HG03097 (cell line): ENCODE data around the gene ANP32A.
A peak's percentile ranks its signal among the peaks of the same experiment; 100 is the strongest.

Source experiments
- ATAC-seq: cut with Tn5 transposase; IDR thresholded peaks from one replicate; pipeline ENCODE4 v1.9.1; 2021; ENCODE audit not compliant: unreplicated experiment, low FRiP score

ANP32A gene

GRCh38 chr15:68800875-68801274 is 19.8 kb downstream of the ANP32A start:
- no peak for ATAC-seq

DNA sequence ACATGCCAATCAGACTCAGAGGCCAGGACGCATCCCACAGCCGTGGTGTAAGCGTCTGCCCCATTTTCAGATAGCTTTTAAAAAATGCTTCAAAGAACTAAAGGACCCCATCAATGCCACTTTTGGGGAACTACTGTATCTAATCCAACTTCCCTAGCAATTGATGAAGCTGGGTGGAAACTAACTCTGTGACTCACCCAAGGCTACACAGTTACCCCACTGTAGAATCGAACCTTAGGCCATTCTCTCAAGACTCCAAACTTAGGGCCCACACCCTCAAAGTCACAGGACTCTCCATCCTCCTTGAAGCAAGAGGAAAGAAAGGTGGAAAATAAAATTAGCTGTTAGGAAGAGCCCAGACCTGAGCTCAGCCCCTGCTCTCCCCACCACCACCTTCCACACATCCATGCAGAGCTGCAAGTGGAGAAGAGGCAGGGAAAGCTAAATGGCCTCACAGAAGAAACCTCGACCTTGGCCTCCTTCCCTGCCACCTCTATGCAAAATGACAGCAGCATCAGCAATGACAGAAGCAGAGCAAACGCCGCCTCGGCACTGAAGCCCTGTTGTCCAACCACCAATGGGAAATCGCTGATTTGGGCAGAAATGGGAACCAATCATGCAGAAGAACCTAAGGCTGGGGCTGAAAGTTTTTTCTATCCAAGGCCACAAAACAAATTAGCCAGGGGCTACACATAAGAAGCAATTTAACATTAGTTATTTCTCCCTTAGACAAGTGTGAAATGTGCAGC is 22.2 kb downstream of the ANP32A start:
- ATAC-seq, result no peak

GRCh38 chr15:68797599-68798345 is 22.9 kb downstream of the ANP32A start:
- ATAC-seq, result no peak

GRCh38 chr15:68797191-68797590 is 23.5 kb downstream of the ANP32A start:
- no peak for ATAC-seq

GRCh38 chr15:68796576-68796975 is 24.1 kb downstream of the ANP32A start:
- ATAC-seq, result no peak

DNA sequence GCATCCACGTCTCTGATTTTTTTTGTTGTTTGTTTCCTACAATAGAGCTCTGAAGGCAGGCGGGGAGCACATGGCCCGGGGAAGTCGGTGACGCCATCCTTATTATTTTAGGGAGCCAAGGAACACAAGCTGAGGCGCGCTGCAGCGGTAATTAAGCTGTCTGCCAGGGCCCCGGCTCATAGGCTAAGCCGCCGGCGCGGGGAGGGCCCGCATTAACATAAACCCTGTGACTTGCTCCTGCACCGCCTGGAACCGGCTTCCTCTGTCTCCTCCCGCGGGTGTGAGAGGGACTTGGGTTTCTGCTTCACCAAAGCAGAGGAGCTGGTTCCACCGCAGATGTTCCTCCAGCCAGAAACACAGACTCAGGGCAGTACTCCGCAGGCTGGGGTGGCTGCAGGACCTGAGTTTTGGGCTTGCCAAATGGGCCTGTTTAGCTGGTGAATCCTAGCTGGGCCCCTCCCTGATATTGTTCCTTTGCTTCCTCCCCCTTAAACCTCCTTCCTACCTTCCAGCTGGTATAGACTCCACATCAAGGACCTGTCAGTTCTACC is 25.3 kb downstream of the ANP32A start:
- ATAC-seq, result no peak

- no peak for ATAC-seq
These were observed 25.8 kb downstream of the ANP32A start for GRCh38 chr15:68794863-68795262.

DNA sequence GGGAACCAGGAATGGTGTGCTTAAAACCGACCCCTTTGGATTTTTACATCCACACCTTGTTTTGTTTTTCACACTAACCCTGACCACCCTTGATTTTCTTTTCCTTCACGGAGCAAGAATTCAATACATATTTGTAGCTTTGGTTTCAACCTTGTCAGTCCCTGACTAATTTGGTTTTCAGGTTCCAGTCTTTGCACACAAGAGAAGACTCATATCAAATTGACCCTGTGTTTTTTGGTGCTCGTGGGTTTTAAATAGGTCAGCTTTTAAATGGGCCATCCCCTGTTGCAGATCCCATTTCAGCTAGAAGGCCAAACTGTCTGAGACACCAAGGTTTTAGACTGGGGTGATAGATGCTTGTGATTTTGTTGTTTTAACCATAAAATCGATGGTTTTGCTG is 26.4 kb downstream of the ANP32A start:
- no peak for ATAC-seq

- ATAC-seq, result no peak
These were observed 26.9 kb downstream of the ANP32A start for GRCh38 chr15:68793776-68794175.

DNA sequence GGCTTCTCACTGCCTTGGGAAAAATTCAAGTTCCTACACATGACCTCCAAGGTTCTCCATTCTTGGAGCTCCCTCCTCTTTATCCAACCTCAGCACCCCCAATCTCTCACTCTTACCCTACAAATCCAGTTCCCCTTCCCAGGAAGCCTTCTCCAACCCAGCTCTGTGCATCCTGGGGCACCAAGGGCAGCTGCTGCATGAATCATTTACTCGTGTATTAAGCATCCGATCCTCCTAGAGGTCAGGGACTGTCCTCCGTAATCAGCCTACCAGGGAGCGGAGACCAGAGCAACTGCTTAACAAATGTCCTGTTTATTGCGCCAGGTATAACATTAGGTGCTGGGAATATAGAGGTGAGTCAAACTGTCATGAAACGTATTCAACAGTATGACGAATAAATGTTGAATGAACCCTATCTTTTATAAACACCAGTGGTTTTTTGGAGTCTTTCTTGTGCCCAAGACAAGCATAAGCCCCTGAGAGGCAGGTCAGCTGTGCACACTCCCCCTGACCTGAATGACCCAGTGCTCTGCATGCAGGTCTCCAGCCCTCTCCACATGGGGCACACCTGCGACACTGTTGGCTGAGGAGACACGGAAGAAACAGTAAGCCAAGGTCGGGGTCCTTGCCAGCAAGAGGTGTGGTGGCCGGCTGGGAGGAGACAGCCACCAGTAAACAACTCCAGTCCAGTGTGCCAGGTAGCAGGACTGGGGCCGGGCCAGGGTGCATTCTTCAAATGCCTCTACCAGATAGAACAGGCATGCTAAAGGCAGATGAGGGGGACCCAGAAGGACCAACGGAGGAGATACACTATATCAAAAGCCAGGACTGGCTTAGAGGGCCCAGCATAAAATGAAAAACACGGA is 27.6 kb downstream of the ANP32A start:
- no peak for ATAC-seq

- ATAC-seq, result peak; percentile 45
These were observed 29.0 kb downstream of the ANP32A start for GRCh38 chr15:68791431-68792283.

DNA sequence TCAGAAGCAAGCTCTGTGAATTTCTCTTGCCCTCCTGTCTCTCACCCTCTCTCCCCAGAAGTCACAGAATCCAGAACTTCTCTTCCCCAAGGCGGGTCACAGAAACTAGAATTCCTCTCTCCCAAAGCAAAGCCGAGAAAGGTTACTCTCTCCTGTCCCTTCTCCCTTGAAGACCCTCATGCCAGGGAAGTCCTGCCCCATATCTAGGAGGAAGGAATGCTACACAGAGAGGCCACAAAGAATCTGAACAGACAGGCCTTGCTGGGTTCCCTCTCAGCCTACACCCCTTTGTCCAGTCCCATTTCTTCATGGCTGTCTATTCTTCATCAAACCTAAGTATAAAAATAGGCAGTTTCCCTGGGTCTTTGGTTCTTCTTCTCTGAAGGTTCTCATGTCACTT is 29.8 kb downstream of the ANP32A start:
- ATAC-seq, result no peak

DNA sequence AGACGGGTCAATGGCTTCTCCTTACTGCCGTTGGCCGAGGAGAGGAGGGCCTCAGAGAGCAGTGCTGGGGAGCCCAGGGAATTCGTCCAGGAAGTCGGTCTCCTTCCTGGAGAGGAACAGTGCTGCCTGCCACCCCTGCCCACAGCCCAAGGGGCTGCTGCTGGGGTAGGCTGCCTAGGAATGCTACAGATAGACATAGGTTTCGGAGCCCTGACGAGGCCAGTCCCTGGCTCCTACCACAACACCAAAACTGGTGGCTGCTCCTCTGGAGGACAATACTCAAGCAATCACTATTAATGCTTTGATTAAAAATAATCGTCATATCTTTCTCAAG is 30.5 kb downstream of the ANP32A start:
- no peak for ATAC-seq

- no peak for ATAC-seq
These were observed 31.0 kb downstream of the ANP32A start for GRCh38 chr15:68789534-68790241.

DNA sequence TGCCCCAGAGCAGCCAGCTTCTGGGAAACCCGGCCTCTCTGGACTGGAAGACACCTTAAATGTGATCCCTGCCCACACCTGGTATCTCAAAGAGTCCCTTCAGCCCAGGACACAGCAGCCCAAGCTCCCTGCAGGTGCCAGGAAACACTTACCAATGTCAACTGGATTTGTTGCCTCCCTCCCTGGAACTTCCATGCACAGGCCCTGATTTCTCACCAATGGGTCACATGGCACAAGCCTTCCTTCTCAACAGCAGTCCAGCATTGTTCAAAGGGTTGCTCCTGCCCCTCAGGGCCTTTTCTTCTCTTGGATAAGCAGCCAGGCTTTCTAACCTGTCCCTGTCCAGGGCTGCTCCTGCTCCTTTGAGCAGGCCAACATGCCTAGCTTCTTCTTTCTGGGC is 31.6 kb downstream of the ANP32A start:
- no peak for ATAC-seq

- ATAC-seq, result no peak
These were observed 32.5 kb downstream of the ANP32A start for GRCh38 chr15:68788264-68788624.

DNA sequence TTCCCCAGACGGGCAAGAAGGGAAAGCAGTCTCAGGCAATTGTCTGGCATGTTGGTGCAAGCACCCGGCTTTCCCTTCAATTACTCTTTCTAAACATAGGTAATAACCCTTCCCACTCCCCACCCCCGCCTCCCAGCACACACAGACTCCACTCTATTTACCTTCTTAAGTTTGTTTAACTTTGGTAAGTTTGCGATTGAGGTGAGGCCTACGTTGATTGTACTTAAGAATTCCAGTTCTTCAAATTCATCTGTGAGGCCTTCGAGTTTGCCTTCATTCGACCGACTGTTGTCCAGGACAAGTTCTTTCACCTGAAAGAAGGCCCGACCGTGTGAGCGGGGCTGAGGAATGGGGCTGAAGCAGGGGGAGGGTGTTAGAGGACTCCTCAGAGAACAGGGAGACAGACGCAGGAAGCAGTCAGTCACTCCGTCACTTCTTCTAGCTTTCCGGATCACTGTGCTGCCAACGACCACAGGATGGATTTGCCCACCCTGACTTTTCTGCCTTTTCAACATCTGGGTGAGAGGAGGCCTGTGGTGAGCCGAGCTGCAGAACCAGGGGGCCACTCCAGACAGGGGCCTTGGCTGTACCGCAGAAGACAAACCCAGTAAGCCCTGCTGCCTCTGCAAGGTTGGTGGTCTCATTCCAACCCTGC is 33.0 kb downstream of the ANP32A start:
- no peak for ATAC-seq

DNA sequence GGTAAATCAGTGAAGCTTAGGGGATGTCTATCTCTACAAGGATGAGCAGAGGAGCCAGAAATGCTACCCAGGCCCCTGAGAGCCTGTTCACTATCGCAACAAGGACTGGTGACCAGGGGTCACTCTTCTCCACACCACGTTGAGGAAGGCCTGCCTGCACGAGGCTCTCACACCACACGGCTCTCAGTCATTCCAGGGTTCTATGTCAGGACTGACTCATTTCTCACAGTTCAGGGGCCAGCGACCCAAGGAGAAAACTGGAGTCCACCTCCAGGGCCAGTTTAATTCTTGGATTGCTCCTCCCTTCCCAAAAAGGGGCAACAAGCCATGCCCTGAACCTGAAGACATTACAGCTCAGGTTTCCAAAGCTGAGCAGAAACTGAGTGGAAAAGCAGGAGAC is 33.9 kb downstream of the ANP32A start:
- no peak for ATAC-seq

DNA sequence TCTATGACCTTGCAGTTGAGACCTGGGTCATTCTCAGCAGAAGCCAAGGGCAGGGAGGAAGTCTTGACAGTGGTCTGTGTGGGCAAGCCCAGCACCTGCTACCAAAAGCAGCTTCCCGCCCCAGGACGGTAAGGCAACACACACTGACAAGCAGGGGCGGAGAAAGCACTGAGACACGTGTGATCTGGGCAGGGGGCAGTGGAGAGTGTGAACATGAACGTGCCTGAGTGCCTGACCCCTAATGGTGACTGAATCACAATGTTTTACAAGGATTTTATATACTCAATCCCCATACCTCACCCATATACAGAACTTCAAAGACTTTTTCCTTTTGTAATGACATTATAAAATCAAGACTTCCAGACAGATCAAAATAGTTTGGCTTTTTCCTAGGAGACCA is 35.2 kb downstream of the ANP32A start:
- no peak for ATAC-seq
